ENCODE results near the gene RYK. TPM values are rescaled to one million over a fixed set of nuclear protein-coding genes. Genes with fewer than 3 reads are reported as not detected.

RYK gene
- total RNA-seq, 1 experiment from 2014 or later = 60.6 TPM

GRCh38 chr3:134231131-134231530 lies 19.5 kb downstream of the RYK start:
- H4K8ac ChIP-seq (replicated peaks; ENCODE audit: insufficient read length, low read depth, low read length) = no peak overlapping the region
- peaks cover 26 to 40% of the 10 kb centered on the region in 2 experiments for H3K4me1 Mint-ChIP-seq
- H2BK12ac ChIP-seq (ENCODE audit: insufficient read length, low read depth, low read length) = no peak overlapping the region
- no peaks in the 10 kb centered on the region for H3K27me3 ChIP-seq (ENCODE audit: insufficient read depth, low read length)
- no peak overlapping the region for H2BK5ac ChIP-seq (ENCODE audit: insufficient read length, low read length)
- no peaks in the 10 kb centered on the region; the same call in 1 of the 2 replicates for H3K4me1 ChIP-seq (ENCODE audit: insufficient read depth, low read length)
- no peak overlapping the region for H3K56ac ChIP-seq (ENCODE audit: insufficient read length, low read depth, low read length)
- no peaks in the 10 kb centered on the region for H3K23me2 ChIP-seq (ENCODE audit: insufficient read length, low read depth, low read length, poor library complexity, severe bottlenecking)
- H3K79me1 ChIP-seq (ENCODE audit: insufficient read depth, low read depth, low read length, poor library complexity, severe bottlenecking) = no peaks in the 10 kb centered on the region
- H3K4ac ChIP-seq (ENCODE audit: low read depth, low read length) = no peak overlapping the region
- no peak overlapping the region for H2AK5ac ChIP-seq (ENCODE audit: insufficient read length, low read length)
- H2BK20ac ChIP-seq (ENCODE audit: low read depth, low read length, poor library complexity, severe bottlenecking) = no peak overlapping the region
- peak overlapping the region; percentile 58 for H3K23ac ChIP-seq (ENCODE audit: insufficient read length, low read depth, low read length)
- H3K4me2 ChIP-seq (ENCODE audit: insufficient read depth, insufficient read length, low read length) = no peak overlapping the region
- H4K20me1 ChIP-seq (ENCODE audit: control insufficient read depth, insufficient read depth, insufficient read length) = no peaks in the 10 kb centered on the region
- no peak for TF ChIP-seq CTCF (conservative IDR thresholded peaks at IDR 0.05)
- H3K27ac Mint-ChIP-seq = 0 out of 7 replicates have a peak overlapping the region, but pooled peaks of 1 of the 3 experiments have one; percentile 28
- H3K9me3 ChIP-seq (ENCODE audit: control insufficient read depth, low read depth, low read length) = no peaks in the 10 kb centered on the region
- no peak overlapping the region for H2AFZ ChIP-seq (ENCODE audit: low read length)
- no peak overlapping the region for H3K27ac ChIP-seq (ENCODE audit: insufficient read length, low read depth, low read length)
- WGBS (ENCODE audit: extremely low coverage, insufficient read length, low lambda C conversion rate) = no CpG with 5 or more reads among the region's 3 CpGs
- no peak overlapping the region for H3K4me3 Mint-ChIP-seq
- H3T11ph ChIP-seq (ENCODE audit: low read length) = no peak overlapping the region
- H3K27me3 Mint-ChIP-seq (ENCODE audit: low read depth) = no peaks in the 10 kb centered on the region
- peaks cover 25% of the 10 kb centered on the region; the same call in 1 of the 2 replicates for H3K79me2 ChIP-seq (ENCODE audit: insufficient read depth, low read length)
- no peak overlapping the region for H2BK15ac ChIP-seq (ENCODE audit: low read depth, low read length)
- H4K91ac ChIP-seq (ENCODE audit: insufficient read length, low read depth, low read length) = no peak overlapping the region
- no peaks in the 10 kb centered on the region for H3K9me3 Mint-ChIP-seq
- no peak overlapping the region for H3K18ac ChIP-seq (ENCODE audit: insufficient read length, low read depth, low read length)
- H3K36me3 Mint-ChIP-seq (ENCODE audit: insufficient read depth in 1 of 3, low read depth in 3 of 3) = peaks cover 0 to 4% (median 0%) of the 10 kb centered on the region in 3 experiments; a peak in 4 of 7 replicates
- no peak for DNase-seq
- no peak overlapping the region for H3K14ac ChIP-seq (ENCODE audit: insufficient read depth, low read length)
- H3K9ac ChIP-seq (ENCODE audit: extremely low read depth, insufficient read length, low read length) = no peak overlapping the region
- H2BK120ac ChIP-seq (ENCODE audit: low read depth, low read length, poor library complexity, severe bottlenecking) = no peak overlapping the region
- H4K5ac ChIP-seq (ENCODE audit: insufficient read length, low read depth, low read length) = no peak overlapping the region
